GM19239 (cell line): ENCODE data around the gene TAS2R30.
"Not testable (repeated sequence)": the region's sequence is repeated elsewhere in the genome, so short reads cannot be mapped to it uniquely, and the experiment has no call there.

ENCODE experiments used
- DNase-seq: peaks from one replicate; pipeline ENCODE4 v3.0.0; 2011; ENCODE audit warnings: low spot score; ENCODE audit not compliant: insufficient read length
- FAIRE-seq: peaks from 2 replicates; lab custom pipeline; 2011; peaks lifted over from hg19 to GRCh38; lab: Jason Lieb, UNC

The TAS2R30 gene

GRCh38 chr12:11133162-11133561 is 1.3 kb downstream of the TAS2R30 start:
- FAIRE-seq (no peak), DNase-seq (no peak)

DNA sequence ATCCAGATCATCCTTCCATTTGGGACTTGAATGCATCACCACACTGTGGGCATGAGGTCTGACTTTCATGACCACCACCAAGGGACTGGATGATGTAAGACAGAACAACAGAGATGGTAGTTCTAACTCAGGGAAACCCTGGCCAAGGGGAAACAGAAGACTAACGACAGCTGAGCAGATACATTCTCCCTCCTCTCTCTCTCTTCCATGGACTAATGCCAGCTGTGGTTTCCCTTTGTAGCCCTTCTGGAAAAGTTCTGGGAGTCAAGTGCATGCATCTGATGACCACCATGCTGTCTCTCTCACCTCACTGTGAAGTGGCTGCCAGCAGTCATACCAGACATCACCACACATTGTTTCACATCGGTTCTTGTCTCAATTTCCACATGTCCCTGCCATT is 3.4 kb downstream of the TAS2R30 start:
- DNase-seq (no peak), FAIRE-seq (no peak)

DNA sequence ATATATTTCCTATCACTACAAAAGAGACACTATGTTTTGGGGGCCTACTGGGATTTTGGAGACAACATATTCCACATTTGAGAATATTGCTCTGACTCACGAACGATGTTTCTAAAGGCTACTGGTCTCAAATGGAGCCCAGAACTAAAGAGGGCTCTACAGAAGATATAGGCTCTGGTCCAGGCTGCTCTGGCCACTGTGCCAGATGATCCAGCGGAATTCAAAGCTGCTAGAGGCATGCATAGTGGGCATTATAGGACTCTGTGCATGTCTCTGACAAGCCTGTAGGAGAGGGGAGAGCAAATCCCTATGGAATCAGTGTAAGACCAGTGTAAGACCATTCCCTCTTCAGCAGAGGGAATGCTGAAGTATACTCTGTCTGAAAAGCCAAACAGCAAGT is 4.1 kb downstream of the TAS2R30 start:
- no peak for DNase-seq

GRCh38 chr12:11114130-11114529 is 20.3 kb downstream of the TAS2R30 start:
- FAIRE-seq: not testable (repeated sequence)

More for the DNA sequence above, 4.1 kb downstream of the TAS2R30 start:
- no peak for FAIRE-seq

GRCh38 chr12:11111213-11111612 is 23.2 kb downstream of the TAS2R30 start:
- FAIRE-seq, DNase-seq: not testable (repeated sequence)

More at GRCh38 chr12:11114130-11114529, 20.3 kb downstream of the TAS2R30 start:
- DNase-seq: not testable (repeated sequence)

DNA sequence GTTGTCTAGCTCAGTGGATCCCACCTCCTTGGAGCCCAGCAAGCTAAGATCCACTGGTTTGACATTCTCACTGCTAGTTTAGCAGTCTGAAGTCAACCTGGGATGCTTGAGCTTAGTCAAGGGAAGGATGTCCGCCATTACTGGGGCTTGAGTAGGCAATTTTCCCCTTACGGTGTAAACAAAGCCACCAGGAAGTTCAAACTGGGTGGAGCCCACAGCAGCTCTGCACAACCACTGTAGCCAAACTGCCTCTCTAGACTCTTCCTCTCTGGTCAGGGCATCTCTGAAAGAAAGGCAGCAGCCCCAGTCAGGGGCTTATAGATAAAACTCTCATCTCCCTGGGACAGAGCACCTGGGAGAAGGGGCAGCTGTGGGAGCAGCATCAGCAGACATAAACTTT is 25.6 kb downstream of the TAS2R30 start:
- DNase-seq (no peak), FAIRE-seq (no peak)

GRCh38 chr12:11107719-11108118 is 26.7 kb downstream of the TAS2R30 start:
- no peak for FAIRE-seq
- DNase-seq: no peak

DNA sequence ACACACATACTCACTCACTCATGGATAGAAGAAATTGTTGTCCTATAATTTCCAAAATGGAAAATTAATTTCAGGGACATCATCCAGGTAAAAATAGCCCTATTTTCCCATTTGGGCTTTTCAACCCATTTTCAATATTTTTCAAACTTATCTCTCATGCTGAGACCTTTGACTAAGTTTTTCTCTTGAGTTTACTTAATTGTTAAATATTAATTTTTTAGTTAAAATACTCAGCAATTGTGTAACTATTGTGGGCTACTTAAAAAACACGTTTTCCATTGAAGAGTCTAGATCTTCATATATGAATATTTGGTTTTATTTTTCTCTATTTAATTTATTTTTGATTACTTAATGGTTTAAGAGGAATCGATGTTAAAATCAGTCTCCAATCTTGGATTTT is 28.2 kb downstream of the TAS2R30 start:
- FAIRE-seq: no peak
- no peak for DNase-seq

GRCh38 chr12:11105546-11105945 is 28.9 kb downstream of the TAS2R30 start:
- DNase-seq (no peak), FAIRE-seq (no peak)

- not testable (repeated sequence) for DNase-seq, FAIRE-seq
Measured at GRCh38 chr12:11094910-11095309, 39.5 kb downstream of the TAS2R30 start.

DNA sequence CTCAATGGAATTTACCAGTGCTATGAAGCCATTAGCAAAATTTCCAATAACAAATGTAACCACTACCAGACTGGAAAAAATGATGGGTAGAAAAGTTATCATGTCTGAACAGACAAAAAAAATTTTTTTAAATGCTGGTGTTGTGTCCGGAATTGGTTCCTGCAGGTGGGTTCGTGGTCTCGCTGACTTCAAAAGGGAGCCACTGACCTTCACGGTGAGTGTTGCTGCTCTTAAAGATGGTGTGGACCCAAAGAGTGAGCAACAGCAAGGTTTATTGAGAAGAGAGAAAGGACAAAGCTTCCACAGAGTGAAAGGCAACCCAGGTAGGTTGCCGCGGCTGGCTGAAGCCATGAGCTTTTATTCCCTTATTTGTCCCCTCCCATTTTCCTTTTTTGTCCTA is 42.3 kb downstream of the TAS2R30 start, which contains the start of gene TAS2R43:
Gene TAS2R43 (minus strand): TSS at position 186 of the 400 bp plus-strand sequence. CDS start 84 bp downstream, at position 102.
- no peak for DNase-seq
- FAIRE-seq: no peak

- no peak for DNase-seq
- FAIRE-seq: no peak
Measured at GRCh38 chr12:11089246-11089645, 45.2 kb downstream of the TAS2R30 start.

- FAIRE-seq (no peak), DNase-seq (no peak)
Measured at GRCh38 chr12:11085419-11085818, 49.0 kb downstream of the TAS2R30 start.
